GM10266 (cell line): Measurements from ENCODE around the gene GRHL1.

Experiments used
- DNase-seq: peaks from one replicate; pipeline ENCODE4 v3.0.0; 2012; ENCODE audit errors: extremely low spot score
- CTCF ChIP-seq: IDR thresholded peaks from 2 replicates; pipeline ENCODE4 v1.5.1; 2012; ENCODE audit warnings: mild to moderate bottlenecking, low read depth; ENCODE audit not compliant: control insufficient read depth, insufficient read depth; ENCODE audit errors: missing control alignments

The GRHL1 gene

GRCh38 chr2:9954136-9954535, 2.6 kb downstream of the GRHL1 start:
- TF ChIP-seq CTCF = no peak
- DNase-seq = no peak

- TF ChIP-seq CTCF = no peak
These were observed 6.6 kb downstream of the GRHL1 start for GRCh38 chr2:9958057-9958456.

GRCh38 chr2:9959262-9959661, 7.8 kb downstream of the GRHL1 start:
- no peak for TF ChIP-seq CTCF
- no peak for DNase-seq

More at GRCh38 chr2:9958057-9958456, 6.6 kb downstream of the GRHL1 start:
- DNase-seq = no peak

- DNase-seq = no peak
- TF ChIP-seq CTCF = no peak
These were observed 9.5 kb downstream of the GRHL1 start for GRCh38 chr2:9961013-9961412.

GRCh38 chr2:9964334-9964980, 13.0 kb downstream of the GRHL1 start:
- no peak for DNase-seq
- TF ChIP-seq CTCF = no peak

- TF ChIP-seq CTCF = no peak
- no peak for DNase-seq
These were observed 13.8 kb downstream of the GRHL1 start for GRCh38 chr2:9965119-9965822.

GRCh38 chr2:9966491-9967022, 15.1 kb downstream of the GRHL1 start:
- TF ChIP-seq CTCF = no peak
- no peak for DNase-seq
